ENCODE results near the gene CALHM5. TPM values are rescaled to one million over a fixed set of nuclear protein-coding genes. Genes with fewer than 3 reads are reported as not detected.

CALHM5 gene
- total and polyA plus RNA-seq, 2 of the 4 experiments (the other 2 are of a cell fraction): 3.3 to 10.8 TPM

DNA sequence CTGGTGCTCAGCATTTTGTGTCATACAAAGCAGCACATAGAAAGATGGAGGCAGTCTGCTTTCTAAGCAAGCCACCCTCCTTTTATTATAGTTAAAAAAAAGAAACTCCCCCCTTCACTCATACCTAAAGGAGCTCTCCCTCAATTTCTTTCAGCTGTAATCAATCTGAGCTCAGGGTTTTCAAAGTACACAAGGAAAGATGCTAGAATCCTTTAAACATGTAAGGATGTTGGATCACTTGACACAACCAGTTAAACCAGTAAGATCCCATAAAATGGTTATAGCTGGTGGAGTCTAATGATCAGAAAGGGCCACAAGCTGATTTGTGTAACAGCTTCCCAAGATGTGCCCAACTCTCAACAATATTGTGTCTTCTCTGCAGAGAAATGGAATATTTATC lies 42.0 kb downstream of the CALHM5 start, which contains the start of gene CALHM4:
CALHM4 (plus strand) TSS at position 301 of the 400 bp plus-strand sequence; CDS start at position 344, 43 bp downstream.
- H3K27ac ChIP-seq (ENCODE audit: insufficient read depth, low read length): no peak within 1 kb of the TSS
- peak within 1 kb of the TSS; percentile 19; the same call in 1 of the 2 replicates for H2BK120ac ChIP-seq (ENCODE audit: low read depth, low read length)
- H3K27me3 ChIP-seq (ENCODE audit: control insufficient read depth, insufficient read depth, low read length): no peaks in the 10 kb centered on the region
- peaks cover 7% of the 10 kb centered on the region for H3K4me1 ChIP-seq (ENCODE audit: control insufficient read depth, insufficient read depth, low read length)
- H3K4me3 ChIP-seq (ENCODE audit: insufficient read depth, low read depth, low read length): no peak within 1 kb of the TSS
- dilution Hi-C loops (cut with HindIII; ENCODE audit: low sequenced_read_pairs, unreplicated experiment): no loop called here
- intact Hi-C loops (cut with micrococcal nuclease): no loop called here
- no peak for ATAC-seq (ENCODE audit: low read depth)
- H3K9ac ChIP-seq (ENCODE audit: low read depth, low read length): no peak within 1 kb of the TSS
- H4K8ac ChIP-seq (ENCODE audit: low read depth in 2 of 2, low read length in 2 of 2): no peak within 1 kb of the TSS
- no peak within 1 kb of the TSS for H2BK15ac ChIP-seq (ENCODE audit: low read depth, low read length)
- no peaks in the 10 kb centered on the region for H3K9me1 ChIP-seq (ENCODE audit: insufficient read depth, low read length)
- no peak within 1 kb of the TSS for H3K4me2 ChIP-seq (ENCODE audit: low read depth, low read length)
- TF ChIP-seq, protein P1, sequence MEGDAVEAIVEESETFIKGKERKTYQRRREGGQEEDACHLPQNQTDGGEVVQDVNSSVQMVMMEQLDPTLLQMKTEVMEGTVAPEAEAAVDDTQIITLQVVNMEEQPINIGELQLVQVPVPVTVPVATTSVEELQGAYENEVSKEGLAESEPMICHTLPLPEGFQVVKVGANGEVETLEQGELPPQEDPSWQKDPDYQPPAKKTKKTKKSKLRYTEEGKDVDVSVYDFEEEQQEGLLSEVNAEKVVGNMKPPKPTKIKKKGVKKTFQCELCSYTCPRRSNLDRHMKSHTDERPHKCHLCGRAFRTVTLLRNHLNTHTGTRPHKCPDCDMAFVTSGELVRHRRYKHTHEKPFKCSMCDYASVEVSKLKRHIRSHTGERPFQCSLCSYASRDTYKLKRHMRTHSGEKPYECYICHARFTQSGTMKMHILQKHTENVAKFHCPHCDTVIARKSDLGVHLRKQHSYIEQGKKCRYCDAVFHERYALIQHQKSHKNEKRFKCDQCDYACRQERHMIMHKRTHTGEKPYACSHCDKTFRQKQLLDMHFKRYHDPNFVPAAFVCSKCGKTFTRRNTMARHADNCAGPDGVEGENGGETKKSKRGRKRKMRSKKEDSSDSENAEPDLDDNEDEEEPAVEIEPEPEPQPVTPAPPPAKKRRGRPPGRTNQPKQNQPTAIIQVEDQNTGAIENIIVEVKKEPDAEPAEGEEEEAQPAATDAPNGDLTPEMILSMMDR (conservative IDR thresholded peaks at IDR 0.05; ENCODE audit: low read depth, low read length): no peak
- TF ChIP-seq RAD21 (IDR thresholded peaks at IDR 0.05; ENCODE audit: low read length) (no peak), SMC3 (IDR thresholded peaks at IDR 0.05; ENCODE audit: low read depth, low read length) (no peak), FOS (IDR thresholded peaks at IDR 0.05; ENCODE audit: low read depth, low read length) (no peak), NFE2L2 (IDR thresholded peaks at IDR 0.05; ENCODE audit: low read depth, low read length) (no peak), BHLHE40 (IDR thresholded peaks at IDR 0.05; ENCODE audit: low read depth, low read length) (no peak), MXI1 (IDR thresholded peaks at IDR 0.05; ENCODE audit: borderline replicate concordance, low read depth, low read length) (no peak), CEBPB (IDR thresholded peaks at IDR 0.05; ENCODE audit: low read depth, low read length) (no peak), CHD1 (IDR thresholded peaks at IDR 0.05; ENCODE audit: low read depth, low read length) (no peak), POLR2A (IDR thresholded peaks at IDR 0.05; ENCODE audit: low read depth, low read length) (no peak), RCOR1 (IDR thresholded peaks at IDR 0.05; ENCODE audit: insufficient replicate concordance, low read length) (no peak), MAFK (IDR thresholded peaks at IDR 0.05; ENCODE audit: low read depth, low read length) (no peak), MAZ (IDR thresholded peaks at IDR 0.05; ENCODE audit: borderline replicate concordance, low read depth, low read length) (no peak), RFX5 (IDR thresholded peaks at IDR 0.05; ENCODE audit: low read depth, low read length) (no peak)
- TF ChIP-seq, protein P2, sequence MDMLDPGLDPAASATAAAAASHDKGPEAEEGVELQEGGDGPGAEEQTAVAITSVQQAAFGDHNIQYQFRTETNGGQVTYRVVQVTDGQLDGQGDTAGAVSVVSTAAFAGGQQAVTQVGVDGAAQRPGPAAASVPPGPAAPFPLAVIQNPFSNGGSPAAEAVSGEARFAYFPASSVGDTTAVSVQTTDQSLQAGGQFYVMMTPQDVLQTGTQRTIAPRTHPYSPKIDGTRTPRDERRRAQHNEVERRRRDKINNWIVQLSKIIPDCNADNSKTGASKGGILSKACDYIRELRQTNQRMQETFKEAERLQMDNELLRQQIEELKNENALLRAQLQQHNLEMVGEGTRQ (IDR thresholded peaks at IDR 0.05; ENCODE audit: low read depth, low read length): no peak
- TF ChIP-seq, protein P3, sequence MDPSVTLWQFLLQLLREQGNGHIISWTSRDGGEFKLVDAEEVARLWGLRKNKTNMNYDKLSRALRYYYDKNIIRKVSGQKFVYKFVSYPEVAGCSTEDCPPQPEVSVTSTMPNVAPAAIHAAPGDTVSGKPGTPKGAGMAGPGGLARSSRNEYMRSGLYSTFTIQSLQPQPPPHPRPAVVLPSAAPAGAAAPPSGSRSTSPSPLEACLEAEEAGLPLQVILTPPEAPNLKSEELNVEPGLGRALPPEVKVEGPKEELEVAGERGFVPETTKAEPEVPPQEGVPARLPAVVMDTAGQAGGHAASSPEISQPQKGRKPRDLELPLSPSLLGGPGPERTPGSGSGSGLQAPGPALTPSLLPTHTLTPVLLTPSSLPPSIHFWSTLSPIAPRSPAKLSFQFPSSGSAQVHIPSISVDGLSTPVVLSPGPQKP (IDR thresholded peaks at IDR 0.05; ENCODE audit: borderline replicate concordance, low read depth, low read length): no peak
- H3K9me3 ChIP-seq (ENCODE audit: control insufficient read depth, insufficient read depth, low read length): no peaks in the 10 kb centered on the region
- H3K56ac ChIP-seq (ENCODE audit: extremely low read depth, insufficient read depth, low read length): no peak within 1 kb of the TSS
- CTCF ChIA-PET: interaction anchor here (0.7 to 0.8 kb wide), 2 partner anchors 12 to 18 kb away, joined by 3 to 5 read pairs; no protein-coding TSS in a partner anchor
- no TSS peak for BruUV-seq (replicated peaks)
- peak within 1 kb of the TSS; percentile 10 for H2AFZ ChIP-seq (replicated peaks; ENCODE audit: low read length, poor library complexity)
- no peaks in the 10 kb centered on the region for H4K20me1 ChIP-seq (ENCODE audit: insufficient read depth, low read length)
- H2BK5ac ChIP-seq (ENCODE audit: low read depth, low read length, poor library complexity, severe bottlenecking): no peak within 1 kb of the TSS
- peak within 1 kb of the TSS; percentile 13; the same call in 1 of the 2 replicates for H4K5ac ChIP-seq (ENCODE audit: low read depth, low read length)
- no peaks in the 10 kb centered on the region for H3K79me1 ChIP-seq (ENCODE audit: low read depth in 1 of 2, low read length in 2 of 2)
- no peak within 1 kb of the TSS for H3K4ac ChIP-seq (ENCODE audit: low read depth, low read length)
- POLR2A ChIA-PET (ENCODE audit: unreplicated experiment): no interaction called here
- no peak within 1 kb of the TSS for H2BK20ac ChIP-seq (ENCODE audit: low read depth, low read length)
- H3K18ac ChIP-seq (ENCODE audit: low read depth, low read length): no peak within 1 kb of the TSS
- no peaks in the 10 kb centered on the region for H3K36me3 ChIP-seq (ENCODE audit: control insufficient read depth, insufficient read depth, low read length)
- no peak within 1 kb of the TSS for H3K14ac ChIP-seq (replicated peaks; ENCODE audit: low read depth, low read length)
- no peak within 1 kb of the TSS for H4K91ac ChIP-seq (ENCODE audit: insufficient read depth, low read depth, low read length)
- in situ Hi-C loops (cut with MboI; ENCODE audit: low sequenced_read_pairs): no loop called here
- H2AK5ac ChIP-seq (ENCODE audit: low read depth, low read length): no peak within 1 kb of the TSS; the same call in 1 of the 2 replicates
- DNase-seq: no peak
- H2AK9ac ChIP-seq (replicated peaks; ENCODE audit: low read depth, low read length, poor library complexity): no peak within 1 kb of the TSS
- no peak within 1 kb of the TSS for H3K23ac ChIP-seq (ENCODE audit: low read depth, low read length)
